Liver (tissue), 9 donors: ENCODE results near the gene ACTN4. TPM values are rescaled to one million over a fixed set of nuclear protein-coding genes. Genes with fewer than 3 reads are reported as not detected.

Experiments used
- DNase-seq: peaks from one replicate; pipeline ENCODE4 v3.0.0-alpha.2; 2017; ENCODE audit warnings: low spot score
- H3K27ac ChIP-seq, 2 donors: one replicate each; pipeline ENCODE4 v1.7.0; 2013; ENCODE audit warnings: inconsistent platforms in 2 of 2, low read length in 2 of 2, control low read depth in 1 of 2, low read depth in 1 of 2, mild to moderate bottlenecking in 1 of 2
- H3K27me3 ChIP-seq, 4 donors: one replicate each; pipeline versions ENCODE4 v1.6.1 to v1.7.0; 2013; ENCODE audit warnings: low read length in 3 of 4, inconsistent platforms in 1 of 4, mild to moderate bottlenecking in 1 of 4, moderate library complexity in 1 of 4; ENCODE audit not compliant: control insufficient read depth in 4 of 4, insufficient read depth in 4 of 4
- H3K36me3 ChIP-seq, 4 donors: one replicate each; pipeline versions ENCODE4 v1.6.1 to v1.7.0; 2013; ENCODE audit warnings: low read length in 3 of 4, mild to moderate bottlenecking in 3 of 4, low read depth in 1 of 4, moderate library complexity in 1 of 4; ENCODE audit not compliant: control insufficient read depth in 4 of 4, insufficient read depth in 3 of 4
- H3K4me1 ChIP-seq, 4 donors: one replicate each; pipeline versions ENCODE4 v1.6.1 to v1.7.0; 2013; ENCODE audit warnings: low read length in 3 of 4, mild to moderate bottlenecking in 3 of 4, moderate library complexity in 1 of 4; ENCODE audit not compliant: control insufficient read depth in 4 of 4, insufficient read depth in 4 of 4
- H3K4me3 ChIP-seq, 3 donors: one replicate each; pipeline versions ENCODE4 v1.6.1 to v1.7.0; 2013; ENCODE audit warnings: low read length in 3 of 3, control low read depth in 1 of 3, low read depth in 1 of 3, mild to moderate bottlenecking in 1 of 3
- H3K9ac ChIP-seq, 2 donors: one replicate each; pipeline ENCODE4 v1.7.0; 2013; ENCODE audit warnings: low read length in 2 of 2, mild to moderate bottlenecking in 2 of 2, moderate library complexity in 2 of 2, control low read depth in 1 of 2, low read depth in 1 of 2
- H3K9me3 ChIP-seq, 4 donors: one replicate each; pipeline versions ENCODE4 v1.6.1 to v1.7.0; 2013; ENCODE audit warnings: low read length in 3 of 4; ENCODE audit not compliant: control insufficient read depth in 4 of 4
- ATF3 ChIP-seq: IDR thresholded peaks from 2 replicates; pipeline ENCODE4 v1.6.1; 2016; ENCODE audit warnings: antibody characterized with exemption
- CTCF ChIP-seq: fragments of 150-350 bp; IDR thresholded peaks from 2 replicates; pipeline ENCODE4 v1.5.1; 2017; ENCODE audit warnings: improper control_type of control experiment, low read depth, low read length; ENCODE audit not compliant: missing input control
- EGR1 ChIP-seq, 2 donors: IDR thresholded peaks; 2 replicates each; pipeline ENCODE4 v1.6.1; 2016 to 2018; ENCODE audit warnings: antibody characterized with exemption in 2 of 2, low read depth in 2 of 2
- FOXA1 ChIP-seq: IDR thresholded peaks from 2 replicates; pipeline ENCODE4 v1.6.1; 2016; ENCODE audit warnings: antibody characterized with exemption
- FOXA2 ChIP-seq: IDR thresholded peaks from 2 replicates; pipeline ENCODE4 v1.6.1; 2016; ENCODE audit warnings: antibody characterized with exemption
- GABPA ChIP-seq, 2 donors: IDR thresholded peaks in 1 of 2; conservative IDR thresholded peaks in 1 of 2; 2 replicates each; pipeline ENCODE4 v1.6.1; 2016; ENCODE audit warnings: antibody characterized with exemption in 2 of 2, mild to moderate bottlenecking in 1 of 2, moderate library complexity in 1 of 2
- HNF4A ChIP-seq, 2 donors: conservative IDR thresholded peaks; 2 replicates each; pipeline ENCODE4 v1.6.1; 2016; ENCODE audit warnings: antibody characterized with exemption in 2 of 2, mild to moderate bottlenecking in 2 of 2
- HNF4G ChIP-seq: IDR thresholded peaks from 2 replicates; pipeline ENCODE4 v1.6.1; 2016; ENCODE audit warnings: antibody characterized with exemption
- JUND ChIP-seq, 2 donors: IDR thresholded peaks; 2 replicates each; pipeline ENCODE4 v1.6.1; 2016; ENCODE audit warnings: antibody characterized with exemption in 2 of 2
- NR2F2 ChIP-seq: IDR thresholded peaks from 2 replicates; pipeline ENCODE4 v1.6.1; 2016; ENCODE audit warnings: antibody characterized with exemption
- RXRA ChIP-seq, 2 donors: IDR thresholded peaks; 2 replicates each; pipeline ENCODE4 v1.6.1; 2017 to 2018; ENCODE audit warnings: antibody characterized with exemption in 2 of 2, mild to moderate bottlenecking in 1 of 2
- SP1 ChIP-seq: IDR thresholded peaks from 2 replicates; pipeline ENCODE4 v1.6.1; 2018; ENCODE audit warnings: antibody characterized with exemption, mild to moderate bottlenecking
- TAF1 ChIP-seq: conservative IDR thresholded peaks from 2 replicates; pipeline ENCODE4 v1.6.1; 2016; ENCODE audit warnings: antibody characterized with exemption, mild to moderate bottlenecking
- YY1 ChIP-seq: IDR thresholded peaks from 2 replicates; pipeline ENCODE4 v1.6.1; 2016; ENCODE audit warnings: antibody characterized with exemption, mild to moderate bottlenecking
- WGBS: extraction: QIAGEN DNeasy Blood & Tissue Kit; methylation state at CpG from one replicate; pipeline ENCODE4 v1.1.7; 2013; 5-methylcytosine and 5-hydroxymethylcytosine counted together
- polyA plus RNA-seq, 2 donors: library from polyadenylated mRNA; stranded (reverse) in 1 of 2; unstranded in 1 of 2; fragments of 200-250 nt in 1 of 2; fragments of >200 nt in 1 of 2; fragmentation: Nextera tagmentation in 1 of 2; extraction: Ambion mirVana in 1 of 2; gene quantifications; one replicate each; pipeline versions ENCODE4 v1.2.1 to v1.2.3, GENCODE V29; 2013 to 2015
- total RNA-seq, 2 donors: library from RNA; depleted of rRNA; stranded (reverse); fragments of >200 nt; gene quantifications; one replicate each; pipeline ENCODE4 v1.2.3, GENCODE V29; 2014
- TF ChIP-seq, protein P1 (sequence below): IDR thresholded peaks from 2 replicates; pipeline ENCODE4 v1.6.1; 2016; ENCODE audit warnings: antibody characterized with exemption
- TF ChIP-seq, protein P2 (sequence below): IDR thresholded peaks from 2 replicates; pipeline ENCODE4 v1.6.1; 2016; ENCODE audit warnings: antibody characterized with exemption, mild to moderate bottlenecking
- TF ChIP-seq, protein P3 (sequence below): IDR thresholded peaks from 2 replicates; pipeline ENCODE4 v1.6.1; 2016; ENCODE audit warnings: antibody characterized with exemption
- donor health status: healthy.
- donor health status: healthy.
- donor health status: healthy.
- donor health status: healthy.
- donor health status: healthy.

ACTN4 gene
- total and polyA plus RNA-seq, 4 donors = 35.4 to 164 (median 98.7) TPM

DNA sequence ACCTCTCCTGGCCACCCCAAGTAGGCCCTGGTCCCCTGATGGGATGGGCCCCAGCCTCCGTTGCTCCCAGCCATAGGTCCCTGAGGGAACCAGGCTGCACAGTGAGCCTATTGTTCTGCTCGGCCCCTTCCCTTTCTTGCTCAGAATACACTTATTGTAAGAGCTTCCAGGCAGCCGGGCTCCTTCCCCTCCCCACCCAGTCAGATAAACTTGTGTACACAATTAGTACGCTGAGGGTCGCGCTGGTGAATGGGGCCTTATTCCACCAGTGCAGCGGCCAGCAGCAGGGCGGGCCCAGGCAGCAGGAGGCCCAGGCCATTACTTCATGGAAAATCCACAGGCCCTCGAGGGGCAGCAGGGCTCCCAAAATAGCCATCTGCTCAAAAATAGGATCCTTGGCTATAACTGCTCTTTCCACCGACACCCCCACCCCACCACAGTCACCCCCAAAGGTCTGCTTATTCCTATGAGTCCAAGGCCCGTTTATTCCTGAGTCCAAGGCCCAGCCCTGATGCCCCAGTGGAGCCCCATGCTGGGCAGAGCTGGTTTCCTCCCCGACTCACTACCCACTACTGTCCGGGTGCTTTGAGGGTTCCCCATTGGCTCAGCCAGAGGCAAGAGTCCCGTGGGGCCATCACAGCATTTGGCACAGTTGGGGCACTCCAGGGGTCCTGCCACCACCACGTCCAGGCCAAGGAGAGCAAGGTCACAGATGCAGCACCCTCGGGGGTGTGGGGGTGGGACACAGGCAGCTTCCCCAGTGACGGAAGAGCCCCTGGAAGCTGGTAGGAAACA is 74.7 kb downstream of the ACTN4 start:
- Histone ChIP-seq H3K27me3 (no peaks in the 10 kb centered on the region), H3K9me3 (no peaks in the 10 kb centered on the region), H3K36me3 (peaks cover 21 to 87% (median 42%) of the 10 kb centered on the region in 4 donors), H3K4me3 (no peak overlapping the region), H3K27ac (peak overlapping the region; percentile 25 to 36), H3K9ac (no peak overlapping the region), H3K4me1 (peaks cover 1 to 13% (median 6%) of the 10 kb centered on the region in 4 donors)
- WGBS = 75% methylated on average over 17 of the region's 17 CpGs
- DNase-seq = no peak
- no peak for TF ChIP-seq YY1
- TF ChIP-seq HNF4A (conservative IDR thresholded peaks at IDR 0.05) = no peak
- TF ChIP-seq NR2F2 = peak; percentile 20
- TF ChIP-seq TAF1 = no peak
- TF ChIP-seq EGR1 (IDR thresholded peaks at IDR 0.05; ENCODE audit: low read depth in 2 of 2) = no peak
- no peak for TF ChIP-seq FOXA2
- no peak for TF ChIP-seq FOXA1
- TF ChIP-seq, protein P1, sequence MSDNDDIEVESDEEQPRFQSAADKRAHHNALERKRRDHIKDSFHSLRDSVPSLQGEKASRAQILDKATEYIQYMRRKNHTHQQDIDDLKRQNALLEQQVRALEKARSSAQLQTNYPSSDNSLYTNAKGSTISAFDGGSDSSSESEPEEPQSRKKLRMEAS = no peak
- TF ChIP-seq RXRA (IDR thresholded peaks at IDR 0.05) = peak in 1 of 2 donors; percentile 5

DNA sequence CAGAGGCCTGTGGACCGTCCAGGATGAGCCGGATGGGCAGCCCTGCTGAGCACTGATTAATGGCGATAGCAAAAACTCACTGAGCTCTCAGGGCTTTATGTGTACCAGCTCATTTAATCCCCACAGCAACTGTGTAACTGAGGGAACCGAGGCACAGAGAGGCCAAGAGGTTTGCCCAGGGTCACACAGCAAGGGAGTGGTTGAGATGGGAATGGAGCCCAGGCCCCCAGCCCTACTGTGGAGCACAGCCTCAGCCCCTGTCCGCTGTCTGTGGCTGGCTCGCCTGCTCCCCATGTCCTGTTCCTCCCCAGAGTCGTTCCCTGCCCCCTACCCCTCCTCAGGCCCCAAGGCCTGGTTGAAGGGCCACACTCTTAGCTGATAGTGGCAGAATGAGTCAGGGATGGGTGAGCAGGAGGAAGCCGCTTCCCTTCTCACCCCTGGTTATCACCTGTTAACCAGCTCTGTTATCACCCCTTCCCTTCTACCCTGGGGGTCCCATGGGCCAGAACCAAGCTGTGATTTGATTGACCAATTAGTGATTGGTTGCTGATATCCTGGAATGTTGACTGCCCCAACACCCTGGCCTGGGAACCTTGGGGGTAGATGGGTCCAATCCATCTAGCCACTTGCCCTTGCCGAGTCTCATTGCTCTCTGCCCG is 75.6 kb downstream of the ACTN4 start:
- H3K9ac ChIP-seq = no peak overlapping the region
- peak overlapping the region in 1 of 2 donors; percentile 36 for H3K27ac ChIP-seq
- no peak for TF ChIP-seq YY1
- TF ChIP-seq FOXA2 = no peak
- TF ChIP-seq, protein P2, sequence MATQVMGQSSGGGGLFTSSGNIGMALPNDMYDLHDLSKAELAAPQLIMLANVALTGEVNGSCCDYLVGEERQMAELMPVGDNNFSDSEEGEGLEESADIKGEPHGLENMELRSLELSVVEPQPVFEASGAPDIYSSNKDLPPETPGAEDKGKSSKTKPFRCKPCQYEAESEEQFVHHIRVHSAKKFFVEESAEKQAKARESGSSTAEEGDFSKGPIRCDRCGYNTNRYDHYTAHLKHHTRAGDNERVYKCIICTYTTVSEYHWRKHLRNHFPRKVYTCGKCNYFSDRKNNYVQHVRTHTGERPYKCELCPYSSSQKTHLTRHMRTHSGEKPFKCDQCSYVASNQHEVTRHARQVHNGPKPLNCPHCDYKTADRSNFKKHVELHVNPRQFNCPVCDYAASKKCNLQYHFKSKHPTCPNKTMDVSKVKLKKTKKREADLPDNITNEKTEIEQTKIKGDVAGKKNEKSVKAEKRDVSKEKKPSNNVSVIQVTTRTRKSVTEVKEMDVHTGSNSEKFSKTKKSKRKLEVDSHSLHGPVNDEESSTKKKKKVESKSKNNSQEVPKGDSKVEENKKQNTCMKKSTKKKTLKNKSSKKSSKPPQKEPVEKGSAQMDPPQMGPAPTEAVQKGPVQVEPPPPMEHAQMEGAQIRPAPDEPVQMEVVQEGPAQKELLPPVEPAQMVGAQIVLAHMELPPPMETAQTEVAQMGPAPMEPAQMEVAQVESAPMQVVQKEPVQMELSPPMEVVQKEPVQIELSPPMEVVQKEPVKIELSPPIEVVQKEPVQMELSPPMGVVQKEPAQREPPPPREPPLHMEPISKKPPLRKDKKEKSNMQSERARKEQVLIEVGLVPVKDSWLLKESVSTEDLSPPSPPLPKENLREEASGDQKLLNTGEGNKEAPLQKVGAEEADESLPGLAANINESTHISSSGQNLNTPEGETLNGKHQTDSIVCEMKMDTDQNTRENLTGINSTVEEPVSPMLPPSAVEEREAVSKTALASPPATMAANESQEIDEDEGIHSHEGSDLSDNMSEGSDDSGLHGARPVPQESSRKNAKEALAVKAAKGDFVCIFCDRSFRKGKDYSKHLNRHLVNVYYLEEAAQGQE = no peak
- TF ChIP-seq TAF1 = no peak
- TF ChIP-seq SP1 = no peak
- no peak for TF ChIP-seq ATF3
- no peak for TF ChIP-seq NR2F2
- TF ChIP-seq, protein P3, sequence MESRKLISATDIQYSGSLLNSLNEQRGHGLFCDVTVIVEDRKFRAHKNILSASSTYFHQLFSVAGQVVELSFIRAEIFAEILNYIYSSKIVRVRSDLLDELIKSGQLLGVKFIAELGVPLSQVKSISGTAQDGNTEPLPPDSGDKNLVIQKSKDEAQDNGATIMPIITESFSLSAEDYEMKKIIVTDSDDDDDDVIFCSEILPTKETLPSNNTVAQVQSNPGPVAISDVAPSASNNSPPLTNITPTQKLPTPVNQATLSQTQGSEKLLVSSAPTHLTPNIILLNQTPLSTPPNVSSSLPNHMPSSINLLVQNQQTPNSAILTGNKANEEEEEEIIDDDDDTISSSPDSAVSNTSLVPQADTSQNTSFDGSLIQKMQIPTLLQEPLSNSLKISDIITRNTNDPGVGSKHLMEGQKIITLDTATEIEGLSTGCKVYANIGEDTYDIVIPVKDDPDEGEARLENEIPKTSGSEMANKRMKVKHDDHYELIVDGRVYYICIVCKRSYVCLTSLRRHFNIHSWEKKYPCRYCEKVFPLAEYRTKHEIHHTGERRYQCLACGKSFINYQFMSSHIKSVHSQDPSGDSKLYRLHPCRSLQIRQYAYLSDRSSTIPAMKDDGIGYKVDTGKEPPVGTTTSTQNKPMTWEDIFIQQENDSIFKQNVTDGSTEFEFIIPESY = no peak
- TF ChIP-seq HNF4G = no peak
- TF ChIP-seq CTCF = no peak
- no peak for TF ChIP-seq JUND (IDR thresholded peaks at IDR 0.05)
- TF ChIP-seq, protein P1 = no peak
- TF ChIP-seq EGR1 (IDR thresholded peaks at IDR 0.05; ENCODE audit: low read depth in 2 of 2) = no peak
- no peak for TF ChIP-seq GABPA (IDR thresholded peaks at IDR 0.05 in 1 of 2, conservative IDR thresholded peaks at IDR 0.05 in 1 of 2)
- no peak for TF ChIP-seq RXRA (IDR thresholded peaks at IDR 0.05)
- TF ChIP-seq FOXA1 = no peak
- TF ChIP-seq HNF4A (conservative IDR thresholded peaks at IDR 0.05) = no peak
- no peak for DNase-seq
- no peaks in the 10 kb centered on the region for H3K9me3 ChIP-seq
- peaks cover 21 to 83% (median 39%) of the 10 kb centered on the region in 4 donors for H3K36me3 ChIP-seq
- H3K4me3 ChIP-seq = no peak overlapping the region
- H3K27me3 ChIP-seq = no peaks in the 10 kb centered on the region
- H3K4me1 ChIP-seq = peaks cover 1 to 18% (median 6%) of the 10 kb centered on the region in 4 donors
- 89% methylated on average over 10 of the region's 10 CpGs for whole genome bisulfite sequencing
